Lung (tissue), 12 donors: ENCODE results near the gene SH3BP2. TPM values are rescaled to one million over a fixed set of nuclear protein-coding genes. Genes with fewer than 3 reads are reported as not detected.

Source experiments
- ATAC-seq: fragments of 200-7000 bp; cut with Tn5 transposase; one replicate; pipeline ENCODE4 v1.9.1; 2020; ENCODE audit warnings: moderate number of reproducible peaks; ENCODE audit not compliant: insufficient read depth, low FRiP score
- DNase-seq, 3 donors: peaks; one replicate each; pipeline ENCODE4 v3.0.0-alpha.2; 2013 to 2017
- H3K27ac ChIP-seq, 2 donors: one replicate each; pipeline ENCODE4 v1.5.1; 2013; ENCODE audit warnings: mild to moderate bottlenecking in 2 of 2, moderate library complexity in 2 of 2, control low read depth in 1 of 2, inconsistent platforms in 1 of 2, low read depth in 1 of 2, low read length in 1 of 2
- H3K27me3 ChIP-seq, 3 donors: one replicate each; pipeline ENCODE4 v1.5.1; 2013; ENCODE audit warnings: low read length in 2 of 3; ENCODE audit not compliant: control insufficient read depth in 3 of 3, insufficient read depth in 3 of 3
- H3K36me3 ChIP-seq, 4 donors: one replicate each; pipeline ENCODE4 v1.5.1; 2013; ENCODE audit warnings: low read length in 4 of 4, mild to moderate bottlenecking in 1 of 4, moderate library complexity in 1 of 4; ENCODE audit not compliant: control insufficient read depth in 4 of 4, insufficient read depth in 4 of 4
- H3K4me1 ChIP-seq, 5 donors: one replicate each; pipeline ENCODE4 v1.5.1; 2013; ENCODE audit warnings: low read length in 5 of 5, mild to moderate bottlenecking in 2 of 5, moderate library complexity in 1 of 5; ENCODE audit not compliant: control insufficient read depth in 5 of 5, insufficient read depth in 5 of 5
- H3K4me3 ChIP-seq: one replicate; pipeline ENCODE4 v1.5.1; 2013; ENCODE audit warnings: mild to moderate bottlenecking, control low read depth, moderate library complexity
- H3K9ac ChIP-seq, 2 donors: one replicate each; pipeline ENCODE4 v1.5.1; 2013; ENCODE audit warnings: low read length in 2 of 2, control low read depth in 1 of 2; ENCODE audit not compliant: insufficient read depth in 1 of 2
- H3K9me3 ChIP-seq, 4 donors: one replicate each; pipeline ENCODE4 v1.5.1; 2013; ENCODE audit warnings: low read length in 3 of 4, mild to moderate bottlenecking in 1 of 4, moderate library complexity in 1 of 4; ENCODE audit not compliant: control insufficient read depth in 4 of 4, insufficient read depth in 3 of 4
- CTCF ChIP-seq: IDR thresholded peaks from 2 replicates; pipeline ENCODE4 v1.5.1; 2012; ENCODE audit warnings: mild to moderate bottlenecking; ENCODE audit errors: control extremely low read depth, extremely low read depth
- WGBS, 2 donors: extraction: QIAGEN DNeasy Blood & Tissue Kit; methylation state at CpG; one replicate each; pipeline ENCODE4 v1.1.7; 2013; 5-methylcytosine and 5-hydroxymethylcytosine counted together
- polyA plus RNA-seq, 2 donors: library from polyadenylated mRNA; stranded (reverse); fragments of 200-250 nt; gene quantifications; one replicate each; pipeline ENCODE4 v1.2.1, GENCODE V29; 2013
- total RNA-seq, 2 donors: library from RNA; depleted of rRNA in 1 of 2; stranded (reverse); fragments of >200 nt in 1 of 2; gene quantifications; one replicate each; pipeline ENCODE4 v1.2.1, GENCODE V29; 2014 to 2021
- donor health status: control.
- donor health status: control.
- donor health status: Bipolar disorder and iron deficiency.
- donor health status: healthy.
- donor health status: DM: yes; HTN: yes; CAD: no.

The SH3BP2 gene
- total and polyA plus RNA-seq, 4 donors = 49.9 to 117 (median 79.8) TPM

- ATAC-seq (no peak), DNase-seq (no peak)
- 98 to 99% methylated on average over 5 of the region's 5 CpGs for WGBS, 2 donors
- Histone ChIP-seq H3K9me3 (no peaks in the 10 kb centered on the region), H3K27me3 (no peaks in the 10 kb centered on the region), H3K4me3 (no peak overlapping the region), H3K4me1 (peaks cover 0 to 24% (median 7%) of the 10 kb centered on the region in 5 donors), H3K9ac (no peak overlapping the region), H3K27ac (no peak overlapping the region), H3K36me3 (no peaks in the 10 kb centered on the region)
- TF ChIP-seq CTCF = no peak
These were observed 3.5 kb upstream of the SH3BP2 start for GRCh38 chr4:2789351-2789750.

- H3K27ac ChIP-seq = no peak overlapping the region
- H3K9me3 ChIP-seq = no peaks in the 10 kb centered on the region
- H3K36me3 ChIP-seq = no peaks in the 10 kb centered on the region
- no peak for TF ChIP-seq CTCF
- WGBS, 2 donors = 88 to 92% methylated on average over 24 of the region's 24 CpGs
- DNase-seq = peak in 1 of 3 donors; percentile 9
- no peaks in the 10 kb centered on the region for H3K27me3 ChIP-seq
- H3K4me1 ChIP-seq = peaks cover 2 to 30% (median 14%) of the 10 kb centered on the region in 5 donors
- no peak overlapping the region for H3K4me3 ChIP-seq
- no peak overlapping the region for H3K9ac ChIP-seq
- ATAC-seq = no peak
These were observed 2.9 kb upstream of the SH3BP2 start for GRCh38 chr4:2789793-2790582.

GRCh38 chr4:2790583-2791517 lies 2.0 kb upstream of the SH3BP2 start:
- no peak for ATAC-seq

More at GRCh38 chr4:2790583-2791517, 2.0 kb upstream of the SH3BP2 start:
- no peaks in the 10 kb centered on the region for H3K36me3 ChIP-seq
- no peak overlapping the region for H3K27ac ChIP-seq
- peaks cover 7 to 39% (median 15%) of the 10 kb centered on the region in 5 donors for H3K4me1 ChIP-seq
- no peaks in the 10 kb centered on the region for H3K9me3 ChIP-seq
- WGBS, 2 donors = 75 to 76% methylated on average over 19 of the region's 19 CpGs
- H3K9ac ChIP-seq = no peak overlapping the region
- no peak for TF ChIP-seq CTCF
- DNase-seq = peak in 1 of 3 donors; percentile 14
- H3K4me3 ChIP-seq = no peak overlapping the region
- H3K27me3 ChIP-seq = no peaks in the 10 kb centered on the region
